Measurements from ENCODE around the gene SIK1.
"Not testable (repeated sequence)": the region's sequence is repeated elsewhere in the genome, so short reads cannot be mapped to it uniquely, and the experiment has no call there.

The SIK1 gene

GRCh38 chr21:43383351-43383750 lies 43.6 kb downstream of the SIK1 start:
- not testable (repeated sequence) for FAIRE-seq

- FAIRE-seq: not testable (repeated sequence)
Observed at GRCh38 chr21:43382902-43383301, 44.0 kb downstream of the SIK1 start.

DNA sequence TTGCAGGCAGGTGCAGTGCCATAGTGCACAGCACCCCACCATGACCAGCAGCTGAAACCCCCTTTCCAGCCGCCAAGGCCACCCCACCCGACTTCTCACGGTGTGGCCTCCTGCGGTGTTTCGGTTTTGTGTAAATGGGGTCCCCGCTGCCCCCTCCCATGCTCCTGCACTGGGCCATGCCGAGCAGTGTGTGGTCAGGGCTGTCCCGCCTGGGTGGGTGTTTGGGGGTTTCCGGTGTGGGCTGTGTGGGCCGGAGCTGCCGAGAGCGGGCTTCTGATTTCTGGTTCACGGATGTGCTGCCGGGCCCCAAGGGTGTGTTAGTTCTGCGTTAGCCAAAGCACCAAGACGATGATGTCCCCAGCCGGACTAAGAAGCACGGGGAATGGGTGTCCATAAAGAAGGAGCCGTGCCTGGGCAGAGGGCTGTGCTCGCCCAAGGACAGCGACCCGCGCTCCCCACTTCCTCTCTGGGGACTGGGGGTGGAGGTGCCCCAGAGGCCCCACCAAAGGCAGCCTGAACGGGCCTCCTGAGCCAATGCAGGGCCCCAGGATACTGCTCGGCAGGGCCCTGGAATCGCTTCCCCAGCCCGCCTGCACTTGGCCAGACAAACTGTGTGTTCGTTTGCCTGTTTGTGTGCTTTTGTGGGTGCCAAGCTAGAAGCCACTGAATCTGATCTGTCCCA lies 45.9 kb downstream of the SIK1 start:
- FAIRE-seq: not testable (repeated sequence)

DNA sequence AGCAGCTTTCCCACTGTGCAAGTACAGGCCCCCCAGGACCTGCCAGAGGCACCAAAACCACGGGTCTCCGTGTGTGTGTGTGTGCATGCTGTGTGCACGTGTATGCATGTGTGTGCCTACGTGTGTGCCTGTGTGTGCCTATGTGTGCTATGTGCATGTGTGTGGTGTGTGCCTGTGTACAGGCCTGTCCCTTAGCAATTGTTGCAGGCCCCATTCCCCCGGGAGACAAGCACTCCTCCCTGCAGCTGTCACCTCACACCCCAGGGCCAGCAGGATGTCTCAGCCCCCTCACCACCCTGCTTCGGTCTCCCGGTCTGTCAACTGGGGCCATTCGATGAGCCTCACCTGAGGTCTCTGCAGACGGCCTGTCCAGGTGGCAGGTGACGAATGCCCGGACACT lies 46.6 kb downstream of the SIK1 start:
- FAIRE-seq: not testable (repeated sequence)

GRCh38 chr21:43379626-43380122 lies 47.3 kb downstream of the SIK1 start:
- FAIRE-seq: not testable (repeated sequence)

- no peak for FAIRE-seq
Observed at GRCh38 chr21:43376478-43376882, 50.5 kb downstream of the SIK1 start.

DNA sequence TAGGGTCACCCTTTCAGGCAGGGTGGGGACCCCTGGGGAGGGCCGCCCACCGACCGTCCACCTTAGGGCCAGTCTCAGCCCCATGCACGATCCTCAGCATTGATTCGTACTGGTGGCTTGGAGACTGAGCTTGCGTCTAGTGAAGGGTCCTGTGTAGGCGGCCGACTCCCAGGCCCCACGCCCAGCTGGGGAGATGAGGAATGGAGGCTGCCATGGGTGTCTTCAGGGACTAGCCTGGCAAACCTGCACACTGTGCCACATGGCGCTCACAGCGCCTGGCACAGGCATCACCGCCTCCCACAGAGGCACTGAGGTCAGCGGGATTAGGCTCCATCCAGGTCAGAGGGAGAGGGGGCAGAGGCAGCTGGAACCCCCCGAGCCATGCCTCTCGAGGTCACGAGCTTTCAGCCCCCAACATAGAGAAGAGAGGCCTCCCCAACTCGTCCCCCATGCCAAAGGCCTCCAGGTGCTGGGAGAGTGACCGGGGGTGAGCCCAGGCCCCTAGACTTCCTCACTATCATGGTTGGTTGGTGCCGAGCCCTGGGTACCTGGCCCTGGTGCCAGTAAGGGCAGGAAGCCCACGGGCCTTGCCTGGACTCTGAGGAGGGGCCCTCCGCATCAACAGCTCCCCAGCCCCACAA lies 51.0 kb downstream of the SIK1 start:
- FAIRE-seq: no peak

DNA sequence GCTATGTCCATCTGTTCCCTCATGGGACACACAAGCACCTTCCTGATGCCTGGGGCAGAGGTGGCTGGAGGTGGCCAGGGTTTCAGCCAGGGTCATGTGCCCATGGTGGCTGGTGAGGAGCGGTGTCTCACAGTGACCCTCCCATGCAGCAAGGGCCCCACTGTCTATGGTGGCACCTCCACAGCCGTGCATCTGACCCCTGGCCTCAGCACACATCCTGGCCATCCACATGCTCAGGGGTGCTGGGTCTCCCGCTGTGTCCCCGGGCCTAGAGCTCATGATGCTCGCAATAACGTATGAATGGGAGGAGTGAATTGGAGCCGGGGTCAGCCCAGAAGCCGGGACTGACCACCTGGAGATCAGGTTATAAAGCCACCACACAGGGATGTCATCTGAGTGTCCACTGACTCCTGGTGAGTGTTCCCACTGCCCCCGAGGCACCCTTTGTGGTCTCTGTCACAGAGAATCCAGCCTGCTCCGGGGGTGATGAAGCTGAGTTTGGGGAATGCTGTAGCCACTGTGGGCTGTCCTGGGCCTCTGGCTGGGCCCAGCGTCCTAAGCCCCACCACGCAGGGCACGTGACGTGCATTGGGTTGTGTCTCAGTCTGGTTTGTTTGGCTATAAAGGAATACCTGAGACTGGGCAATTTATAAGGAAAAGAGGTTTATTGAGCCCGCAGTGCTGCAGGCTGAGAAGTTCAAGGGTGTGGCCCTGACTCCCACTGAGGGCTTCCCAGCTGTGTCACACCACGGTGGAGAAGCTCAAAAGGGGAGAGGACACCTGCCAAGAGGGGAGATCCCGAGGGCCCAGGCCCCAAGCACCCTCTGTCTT lies 51.7 kb downstream of the SIK1 start:
- no peak for FAIRE-seq

- no peak for FAIRE-seq
Observed at GRCh38 chr21:43374228-43374885, 52.6 kb downstream of the SIK1 start.

DNA sequence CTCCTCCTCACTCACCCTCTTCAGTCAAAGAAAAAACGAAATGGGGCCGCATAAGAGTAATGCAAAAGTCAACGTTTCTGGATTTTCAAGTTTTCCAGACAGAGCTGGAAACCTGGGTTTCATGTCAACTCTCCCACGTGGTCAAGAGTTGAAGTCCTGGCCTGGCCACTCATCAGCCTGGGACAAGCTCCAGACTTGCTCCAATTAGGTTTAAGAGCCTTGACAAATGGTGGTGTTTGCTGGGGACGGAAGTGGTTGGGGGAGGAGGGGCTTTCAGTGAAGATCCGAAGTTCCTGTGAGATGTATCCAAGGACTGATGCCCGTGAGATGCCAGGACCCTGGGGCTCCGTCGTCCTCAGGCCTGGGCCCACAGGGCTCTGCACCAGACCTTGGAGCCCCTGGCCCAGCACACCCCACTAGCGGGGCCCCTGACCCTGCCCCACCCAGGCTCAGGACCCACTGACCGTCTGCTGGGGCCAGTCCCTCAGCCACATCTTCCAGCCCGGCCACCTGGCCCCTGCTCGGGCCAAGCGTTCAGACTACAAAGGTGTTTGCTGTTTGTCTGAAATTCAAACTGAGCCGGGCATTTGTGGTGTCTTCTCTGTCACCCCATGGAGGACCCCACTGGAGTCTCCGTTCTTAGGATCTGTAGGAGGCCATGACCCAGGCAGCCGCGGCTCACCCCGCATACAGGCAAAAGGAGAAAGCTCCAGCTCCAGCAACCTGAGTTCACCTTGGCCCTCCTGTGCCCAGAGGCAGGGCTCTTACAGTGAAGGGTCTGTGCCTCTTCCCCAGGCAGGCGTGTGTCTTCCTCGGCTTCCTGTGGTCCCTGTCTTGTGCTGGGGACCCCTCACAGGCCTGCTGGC lies 53.3 kb downstream of the SIK1 start:
- FAIRE-seq: no peak

GRCh38 chr21:43372663-43373361 lies 54.1 kb downstream of the SIK1 start:
- FAIRE-seq: no peak

- no peak for FAIRE-seq
Observed at GRCh38 chr21:43371786-43372185, 55.1 kb downstream of the SIK1 start.

GRCh38 chr21:43370888-43371570 lies 55.9 kb downstream of the SIK1 start:
- no peak for FAIRE-seq

DNA sequence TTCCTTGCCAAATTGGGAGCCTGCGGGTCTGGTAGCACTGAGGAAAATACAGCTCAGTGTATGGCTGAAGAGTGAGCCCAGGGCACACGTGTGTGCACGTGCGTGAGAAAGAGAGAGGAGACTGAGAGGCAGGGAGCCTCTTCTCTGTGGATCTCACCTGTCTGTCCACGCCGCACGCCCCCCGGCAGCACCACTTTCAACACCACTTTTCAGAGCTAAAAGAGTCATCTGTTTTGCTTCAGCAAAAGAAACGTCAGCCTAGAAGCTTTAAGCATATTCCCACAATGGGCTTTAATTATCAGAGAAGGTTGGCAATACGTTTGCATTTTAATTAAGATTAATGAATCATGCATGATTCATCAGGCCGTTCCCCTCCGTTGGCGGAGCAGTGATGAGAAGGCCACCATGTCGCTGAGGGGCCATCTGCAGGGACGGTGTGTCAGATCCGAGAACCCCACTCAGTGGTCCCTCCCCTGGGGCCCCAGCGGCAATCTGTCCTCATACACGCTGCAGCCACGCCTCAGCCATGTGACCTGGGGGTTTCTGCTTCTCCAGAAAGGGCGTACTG lies 56.8 kb downstream of the SIK1 start:
- FAIRE-seq: no peak

GRCh38 chr21:43369596-43370090 lies 57.3 kb downstream of the SIK1 start:
- FAIRE-seq: no peak

- no peak for FAIRE-seq
Observed at GRCh38 chr21:43369124-43369523, 57.8 kb downstream of the SIK1 start.

GRCh38 chr21:43368685-43369084 lies 58.2 kb downstream of the SIK1 start:
- FAIRE-seq: no peak

- no peak for FAIRE-seq
Observed at GRCh38 chr21:43367859-43368258, 59.1 kb downstream of the SIK1 start.

DNA sequence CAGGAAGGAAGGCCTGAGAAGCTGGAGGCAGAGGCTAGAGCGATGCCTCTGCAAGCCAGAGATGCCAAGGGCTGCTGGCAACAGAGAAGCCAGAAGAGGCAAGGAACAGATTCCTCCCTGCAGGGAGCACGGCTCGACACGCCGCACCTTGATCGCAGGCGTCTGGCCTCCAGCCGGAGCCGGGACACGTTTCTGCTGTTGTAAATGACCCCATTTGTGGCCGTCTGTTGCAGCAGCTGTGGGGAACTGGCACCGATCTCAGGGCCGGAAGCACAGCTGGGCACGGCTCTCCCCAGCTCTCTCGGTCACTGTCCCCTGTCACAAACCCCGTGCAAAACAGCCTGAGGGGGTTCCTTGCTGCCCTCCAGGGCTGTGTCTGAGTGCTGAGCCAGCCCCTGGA lies 59.6 kb downstream of the SIK1 start:
- no peak for FAIRE-seq

DNA sequence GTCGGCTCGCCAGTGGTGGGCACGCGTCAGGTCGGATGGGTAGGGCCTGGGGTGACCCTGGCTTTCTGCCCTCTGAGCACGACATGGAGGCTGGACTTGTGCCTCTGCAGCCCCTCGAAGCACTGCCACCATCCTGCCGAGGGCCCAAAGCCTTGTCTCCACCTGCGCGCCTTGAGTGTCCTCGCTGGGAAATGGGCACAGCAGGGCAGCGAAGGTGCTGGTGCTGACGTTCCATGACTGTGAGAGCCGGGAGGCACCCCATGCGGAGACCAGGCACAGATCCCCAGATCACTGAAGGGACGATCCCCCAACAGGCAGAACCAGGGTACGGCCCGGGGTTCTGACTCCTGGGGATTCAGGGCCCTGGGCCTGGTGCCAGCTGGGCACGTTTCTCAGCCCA lies 60.3 kb downstream of the SIK1 start:
- no peak for FAIRE-seq
